GM21529 (cell line): ENCODE results near the gene CSAG3.

Experiments
- ATAC-seq: cut with Tn5 transposase; IDR thresholded peaks from one replicate; pipeline ENCODE4 v1.9.1; 2021; ENCODE audit not compliant: unreplicated experiment

The CSAG3 gene

GRCh38 chrX:152806035-152806434 lies 47.0 kb downstream of the CSAG3 start:
- ATAC-seq = no peak
